Subcutaneous abdominal adipose tissue (tissue), 5 donors: Measurements from ENCODE around the gene PALLD.

Source experiments
- H3K27ac ChIP-seq: one replicate; pipeline ENCODE4 v1.7.0; 2013; ENCODE audit warnings: low read depth, mild to moderate bottlenecking, inconsistent platforms, low read length, moderate library complexity
- H3K27me3 ChIP-seq, 5 donors: one replicate each; pipeline ENCODE4 v1.7.0; 2013; ENCODE audit warnings: low read length in 5 of 5, inconsistent platforms in 1 of 5; ENCODE audit not compliant: control insufficient read depth in 5 of 5, insufficient read depth in 4 of 5
- H3K36me3 ChIP-seq, 5 donors: one replicate each; pipeline ENCODE4 v1.7.0; 2013; ENCODE audit warnings: low read length in 5 of 5; ENCODE audit not compliant: control insufficient read depth in 5 of 5, insufficient read depth in 5 of 5
- H3K4me1 ChIP-seq, 5 donors: one replicate each; pipeline ENCODE4 v1.7.0; 2013; ENCODE audit warnings: low read length in 5 of 5, mild to moderate bottlenecking in 3 of 5, moderate library complexity in 1 of 5; ENCODE audit not compliant: control insufficient read depth in 5 of 5, insufficient read depth in 5 of 5
- H3K4me3 ChIP-seq, 5 donors: one replicate each; pipeline ENCODE4 v1.7.0; 2013; ENCODE audit warnings: low read length in 5 of 5, low read depth in 1 of 5
- H3K9ac ChIP-seq, 5 donors: one replicate each; pipeline ENCODE4 v1.7.0; 2013; ENCODE audit warnings: low read length in 5 of 5, mild to moderate bottlenecking in 4 of 5, moderate library complexity in 3 of 5
- H3K9me3 ChIP-seq, 5 donors: one replicate each; pipeline ENCODE4 v1.7.0; 2013; ENCODE audit warnings: low read length in 5 of 5; ENCODE audit not compliant: control insufficient read depth in 5 of 5
- donor health status: healthy.
- donor health status: healthy.
- donor health status: healthy.
- donor health status: healthy.
- donor health status: healthy.

Gene PALLD

DNA sequence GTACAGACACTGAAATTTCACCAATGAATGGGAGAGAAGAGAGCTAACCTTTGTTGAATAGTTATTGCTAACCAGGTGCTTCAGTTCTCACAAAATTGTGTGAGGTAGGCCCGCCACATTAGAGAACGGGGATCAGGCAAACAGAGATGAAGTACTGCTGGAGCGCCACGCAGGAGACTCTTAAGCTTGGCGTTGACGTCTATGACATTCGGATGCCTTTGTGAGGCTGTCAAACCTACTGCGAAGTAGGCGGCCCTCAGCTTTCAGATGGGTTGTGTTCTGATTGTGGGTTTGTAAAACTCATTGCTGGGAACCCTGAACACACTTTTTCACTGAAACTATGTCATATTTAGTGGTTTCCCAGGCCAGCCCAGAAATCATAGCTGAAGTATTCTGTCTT is 339.6 kb downstream of the PALLD start:
- Histone ChIP-seq H3K27ac (no peak overlapping the region), H3K4me3 (no peak overlapping the region), H3K9ac (no peak overlapping the region), H3K9me3 (no peaks in the 10 kb centered on the region), H3K27me3 (peaks cover 0 to 11% (median 0%) of the 10 kb centered on the region in 5 donors), H3K4me1 (peaks cover 0 to 31% (median 25%) of the 10 kb centered on the region in 5 donors), H3K36me3 (no peaks in the 10 kb centered on the region)

DNA sequence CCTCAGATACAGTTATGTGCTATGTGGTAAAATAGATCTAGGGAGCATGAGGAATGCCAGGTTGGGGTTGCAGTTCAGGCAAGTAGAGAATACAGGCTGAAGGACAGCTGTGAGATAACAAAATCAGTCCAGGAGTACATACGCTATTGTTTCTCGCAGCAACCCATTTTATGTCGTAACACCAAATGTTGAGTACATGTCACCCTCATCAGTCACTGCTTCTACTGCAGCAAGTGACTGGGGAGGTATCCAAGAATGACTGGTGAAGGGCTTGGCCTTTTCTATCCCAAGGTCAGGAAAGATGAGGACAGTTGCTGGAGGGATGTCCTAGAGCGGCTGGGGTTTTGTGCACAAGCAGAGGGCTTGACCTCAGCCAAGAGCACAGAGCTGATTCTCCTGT is 341.1 kb downstream of the PALLD start:
- Histone ChIP-seq H3K36me3 (no peaks in the 10 kb centered on the region), H3K9me3 (no peaks in the 10 kb centered on the region), H3K27me3 (peaks cover 0 to 2% (median 0%) of the 10 kb centered on the region in 5 donors), H3K4me3 (no peak overlapping the region), H3K9ac (no peak overlapping the region), H3K4me1 (peaks cover 0 to 20% (median 17%) of the 10 kb centered on the region in 5 donors), H3K27ac (no peak overlapping the region)

DNA sequence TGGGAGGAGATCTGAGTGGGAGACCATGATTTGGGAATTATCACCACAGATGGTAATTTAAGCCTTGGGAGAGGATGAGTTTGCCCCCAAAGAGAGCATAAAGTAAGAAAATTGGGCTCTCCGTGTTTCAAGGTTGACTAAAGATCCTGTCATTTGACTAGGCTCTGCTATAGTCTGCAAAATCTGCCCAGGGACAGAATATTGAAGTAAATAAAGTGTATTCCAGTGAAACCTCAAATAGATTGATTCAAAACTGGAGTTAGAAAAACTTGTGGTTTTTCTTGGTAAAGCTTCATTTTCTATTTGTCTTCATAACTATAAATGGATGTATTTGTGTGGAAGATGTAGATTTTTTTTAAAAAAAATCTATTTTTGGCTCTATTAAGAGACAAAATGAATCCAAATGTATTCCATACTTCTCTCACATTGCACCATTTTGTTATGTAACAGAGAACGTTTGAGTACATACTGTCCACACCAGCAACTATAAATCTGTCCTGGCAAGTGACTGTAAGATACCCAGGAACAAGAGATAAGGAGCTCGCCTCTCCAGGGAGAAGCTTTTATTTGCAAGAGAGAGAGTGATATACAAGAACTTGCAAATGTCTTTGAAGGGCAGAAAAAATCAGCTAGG is 343.0 kb downstream of the PALLD start:
- Histone ChIP-seq H3K27me3 (no peaks in the 10 kb centered on the region), H3K4me1 (peaks cover 0 to 18% (median 15%) of the 10 kb centered on the region in 5 donors), H3K9ac (no peak overlapping the region), H3K27ac (no peak overlapping the region), H3K9me3 (no peaks in the 10 kb centered on the region), H3K4me3 (no peak overlapping the region), H3K36me3 (no peaks in the 10 kb centered on the region)

DNA sequence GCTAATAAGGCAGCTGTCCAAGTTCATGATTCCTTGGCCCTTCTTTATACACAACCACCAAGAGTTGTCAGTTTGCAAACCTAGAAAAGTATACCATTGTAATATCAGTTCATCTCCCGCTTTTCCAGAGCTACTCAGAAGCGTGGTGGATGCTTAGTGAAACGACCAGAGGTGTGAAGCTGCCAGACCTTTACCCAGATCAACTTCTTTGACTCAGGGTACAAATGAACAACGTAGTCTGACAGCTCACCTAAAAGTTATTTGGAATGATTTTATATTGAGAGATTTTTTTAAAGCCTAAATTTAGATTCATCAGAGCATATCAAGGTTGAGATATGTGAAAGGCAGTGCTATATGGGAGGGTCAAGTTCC is 343.5 kb downstream of the PALLD start:
- Histone ChIP-seq H3K9ac (no peak overlapping the region), H3K27ac (no peak overlapping the region), H3K4me3 (no peak overlapping the region), H3K4me1 (peaks cover 0 to 21% (median 17%) of the 10 kb centered on the region in 5 donors), H3K27me3 (no peaks in the 10 kb centered on the region), H3K36me3 (no peaks in the 10 kb centered on the region), H3K9me3 (no peaks in the 10 kb centered on the region)

DNA sequence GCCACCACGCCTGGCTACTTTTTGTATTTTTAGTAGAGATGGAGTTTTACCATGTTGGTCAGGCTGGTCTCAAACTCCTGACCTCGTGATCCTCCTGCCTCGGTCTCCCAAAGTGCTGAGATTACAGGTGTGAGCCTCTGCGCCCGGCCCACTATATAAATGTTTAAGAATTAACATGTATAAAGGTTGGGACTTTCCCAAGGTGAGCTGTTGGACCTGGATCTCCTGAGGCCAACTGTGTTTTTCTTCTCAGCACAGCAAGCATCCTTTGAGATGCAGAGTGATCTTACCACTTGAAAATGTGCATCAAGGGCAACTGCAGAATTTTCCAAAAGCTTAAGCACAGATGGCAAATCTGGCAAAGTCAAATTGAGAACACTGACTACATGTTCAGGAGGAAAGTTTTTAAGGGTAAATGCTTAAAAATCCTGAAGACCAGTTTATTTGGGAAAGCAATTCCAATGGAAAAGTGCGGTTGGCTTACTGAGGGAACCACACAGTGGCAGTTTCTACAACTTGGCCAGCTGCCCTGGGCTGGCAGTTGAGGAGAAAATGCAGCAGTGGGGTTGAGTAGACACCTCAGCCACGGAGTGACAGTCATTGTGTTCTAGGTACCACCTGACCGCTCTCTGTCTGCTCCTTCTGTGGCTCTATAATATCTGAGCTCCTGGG is 344.3 kb downstream of the PALLD start:
- no peak overlapping the region for H3K27ac ChIP-seq
- no peak overlapping the region for H3K9ac ChIP-seq
- H3K4me3 ChIP-seq = no peak overlapping the region
- no peaks in the 10 kb centered on the region for H3K9me3 ChIP-seq
- H3K4me1 ChIP-seq = peaks cover 0 to 21% (median 17%) of the 10 kb centered on the region in 5 donors
- no peaks in the 10 kb centered on the region for H3K36me3 ChIP-seq
- no peaks in the 10 kb centered on the region for H3K27me3 ChIP-seq

DNA sequence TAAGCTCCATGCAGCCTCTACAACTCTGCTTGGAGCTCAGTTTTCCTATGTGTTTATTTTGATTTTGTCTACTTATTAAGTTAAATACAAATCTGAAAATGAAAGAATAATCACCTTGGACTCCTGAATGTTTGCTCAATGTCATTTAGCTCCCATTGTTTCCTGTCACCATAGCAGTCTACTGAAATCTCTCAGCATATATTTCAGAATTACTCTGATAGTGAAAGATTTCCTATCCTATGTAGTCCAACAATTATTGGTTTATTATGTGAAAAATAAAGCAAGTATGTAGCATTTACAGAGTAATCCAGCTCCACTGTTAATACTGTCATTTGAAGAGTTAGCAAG is 344.8 kb downstream of the PALLD start:
- H3K4me1 ChIP-seq = peaks cover 0 to 21% (median 17%) of the 10 kb centered on the region in 5 donors
- H3K9ac ChIP-seq = no peak overlapping the region
- no peaks in the 10 kb centered on the region for H3K9me3 ChIP-seq
- no peaks in the 10 kb centered on the region for H3K36me3 ChIP-seq
- no peak overlapping the region for H3K27ac ChIP-seq
- no peak overlapping the region for H3K4me3 ChIP-seq
- no peaks in the 10 kb centered on the region for H3K27me3 ChIP-seq

DNA sequence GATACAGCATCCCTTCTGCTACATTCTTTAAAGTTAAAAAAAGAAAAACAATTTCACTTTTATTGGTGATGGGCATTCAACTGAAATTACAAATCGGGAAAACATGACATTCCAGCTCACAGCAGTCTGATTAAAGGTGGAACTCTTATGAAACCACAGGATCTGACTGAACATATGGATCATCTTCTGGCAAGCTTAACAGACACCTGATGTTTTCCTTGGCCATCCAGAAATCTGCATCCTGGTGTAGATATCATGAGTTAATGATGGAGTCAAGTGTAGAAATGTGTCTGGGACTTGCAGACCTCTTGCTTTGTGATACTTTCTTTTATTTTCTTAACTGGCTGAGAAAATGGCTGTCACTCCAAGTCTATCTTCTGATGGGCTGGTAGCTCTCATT is 345.3 kb downstream of the PALLD start:
- H3K9ac ChIP-seq = no peak overlapping the region
- H3K9me3 ChIP-seq = no peaks in the 10 kb centered on the region
- H3K27ac ChIP-seq = no peak overlapping the region
- peaks cover 0 to 21% (median 17%) of the 10 kb centered on the region in 5 donors for H3K4me1 ChIP-seq
- H3K36me3 ChIP-seq = no peaks in the 10 kb centered on the region
- no peaks in the 10 kb centered on the region for H3K27me3 ChIP-seq
- H3K4me3 ChIP-seq = no peak overlapping the region

DNA sequence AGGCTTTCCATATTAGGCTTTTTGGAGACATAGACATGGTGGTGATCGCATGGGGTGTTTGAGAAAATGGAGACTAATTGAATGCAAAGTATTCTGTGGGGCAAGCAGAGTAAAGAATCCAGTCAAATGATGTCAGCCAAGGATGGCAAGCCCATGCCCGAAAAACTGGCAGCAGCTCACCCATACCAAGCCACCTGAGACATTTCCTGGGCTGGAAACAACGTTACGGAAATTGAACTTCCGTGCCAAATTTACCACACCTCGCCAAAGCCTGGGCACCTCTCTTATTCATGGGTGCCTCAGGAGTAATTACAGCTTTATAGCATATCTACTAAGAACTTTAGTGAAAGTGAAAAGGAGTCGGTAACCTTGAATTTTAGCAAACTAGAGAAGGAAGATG is 346.8 kb downstream of the PALLD start:
- H3K9me3 ChIP-seq = no peaks in the 10 kb centered on the region

DNA sequence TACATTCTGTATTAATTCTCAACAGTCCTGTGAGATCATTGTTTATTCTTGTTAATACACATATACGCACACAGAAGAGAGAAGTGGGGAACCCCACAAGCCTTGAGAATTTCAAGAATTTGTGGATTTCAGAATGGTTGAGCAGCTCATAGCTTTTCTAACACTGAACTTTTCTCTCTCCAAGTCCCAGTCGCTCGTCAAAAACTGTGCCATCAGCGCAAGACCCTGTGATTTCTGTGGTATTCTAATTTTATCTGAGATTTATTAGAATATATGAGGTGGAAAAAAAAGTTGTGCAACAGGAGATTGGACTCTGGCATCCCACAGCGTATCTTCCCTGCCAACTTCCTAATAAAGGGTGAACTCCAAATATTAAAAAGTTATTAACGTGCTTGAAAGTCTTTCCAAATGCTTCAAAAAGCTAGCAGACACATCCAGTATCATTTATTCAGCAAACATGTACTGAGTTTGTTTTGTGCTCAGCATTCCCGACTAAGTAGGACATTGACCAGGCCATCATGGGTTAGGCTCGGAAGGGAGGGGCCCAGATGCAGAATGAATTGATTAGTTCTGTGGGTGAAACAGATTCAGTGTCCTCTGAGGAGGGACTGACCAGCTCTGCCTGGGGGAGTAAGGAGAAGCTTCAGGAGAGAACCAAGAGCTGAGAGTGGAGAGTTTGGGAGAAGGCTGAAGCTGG is 347.6 kb downstream of the PALLD start:
- Histone ChIP-seq H3K9me3 (no peaks in the 10 kb centered on the region), H3K36me3 (no peaks in the 10 kb centered on the region), H3K4me3 (no peak overlapping the region), H3K27ac (peak overlapping the region; percentile 4), H3K9ac (no peak overlapping the region), H3K27me3 (no peaks in the 10 kb centered on the region), H3K4me1 (peaks cover 2 to 36% (median 30%) of the 10 kb centered on the region in 5 donors)

More for the DNA sequence above, 346.8 kb downstream of the PALLD start:
- Histone ChIP-seq H3K36me3 (no peaks in the 10 kb centered on the region), H3K9ac (no peak overlapping the region), H3K27ac (peak overlapping the region; percentile 4), H3K4me3 (no peak overlapping the region), H3K4me1 (peaks cover 2 to 27% (median 22%) of the 10 kb centered on the region in 5 donors), H3K27me3 (no peaks in the 10 kb centered on the region)

DNA sequence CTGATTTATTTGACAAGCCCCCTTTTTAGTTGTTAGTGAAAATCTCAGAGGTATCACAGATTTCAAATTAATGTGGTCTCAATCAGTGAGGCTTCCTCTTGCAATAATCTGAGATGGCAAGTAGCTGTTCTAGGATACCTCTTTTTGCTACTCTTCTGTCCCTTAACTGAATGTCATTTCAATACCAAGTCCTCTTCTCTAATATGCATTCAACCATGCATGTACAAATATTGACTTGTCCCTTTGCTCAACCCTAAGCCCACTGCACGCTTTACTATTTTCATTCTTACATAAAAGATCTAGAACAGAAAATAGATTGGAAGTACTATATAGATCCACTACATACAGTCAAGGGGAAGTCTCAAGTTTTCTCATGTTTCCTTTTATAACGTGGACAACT is 349.0 kb downstream of the PALLD start:
- H3K27ac ChIP-seq = no peak overlapping the region
- no peaks in the 10 kb centered on the region for H3K27me3 ChIP-seq
- peaks cover 2 to 35% (median 24%) of the 10 kb centered on the region in 5 donors for H3K4me1 ChIP-seq
- no peaks in the 10 kb centered on the region for H3K36me3 ChIP-seq
- no peak overlapping the region for H3K4me3 ChIP-seq
- H3K9me3 ChIP-seq = no peaks in the 10 kb centered on the region
- H3K9ac ChIP-seq = no peak overlapping the region
